ENCODE measurements around the gene KLHL1. TPM values are rescaled to one million over a fixed set of nuclear protein-coding genes. Genes with fewer than 3 reads are reported as not detected.

Gene KLHL1
- total and polyA plus RNA-seq, 4 donors, result not detected

GRCh38 chr13:69856331-69856730 lies 251.9 kb downstream of the KLHL1 start (continued):
- TF ChIP-seq, protein P1, sequence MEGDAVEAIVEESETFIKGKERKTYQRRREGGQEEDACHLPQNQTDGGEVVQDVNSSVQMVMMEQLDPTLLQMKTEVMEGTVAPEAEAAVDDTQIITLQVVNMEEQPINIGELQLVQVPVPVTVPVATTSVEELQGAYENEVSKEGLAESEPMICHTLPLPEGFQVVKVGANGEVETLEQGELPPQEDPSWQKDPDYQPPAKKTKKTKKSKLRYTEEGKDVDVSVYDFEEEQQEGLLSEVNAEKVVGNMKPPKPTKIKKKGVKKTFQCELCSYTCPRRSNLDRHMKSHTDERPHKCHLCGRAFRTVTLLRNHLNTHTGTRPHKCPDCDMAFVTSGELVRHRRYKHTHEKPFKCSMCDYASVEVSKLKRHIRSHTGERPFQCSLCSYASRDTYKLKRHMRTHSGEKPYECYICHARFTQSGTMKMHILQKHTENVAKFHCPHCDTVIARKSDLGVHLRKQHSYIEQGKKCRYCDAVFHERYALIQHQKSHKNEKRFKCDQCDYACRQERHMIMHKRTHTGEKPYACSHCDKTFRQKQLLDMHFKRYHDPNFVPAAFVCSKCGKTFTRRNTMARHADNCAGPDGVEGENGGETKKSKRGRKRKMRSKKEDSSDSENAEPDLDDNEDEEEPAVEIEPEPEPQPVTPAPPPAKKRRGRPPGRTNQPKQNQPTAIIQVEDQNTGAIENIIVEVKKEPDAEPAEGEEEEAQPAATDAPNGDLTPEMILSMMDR (IDR thresholded peaks at IDR 0.05; ENCODE audit: low read depth, low read length, missing input control), result no peak
- TF ChIP-seq JUND (IDR thresholded peaks at IDR 0.05) (no peak), HNF4A (conservative IDR thresholded peaks at IDR 0.05) (no peak)

- no peaks in the 10 kb centered on the region for H3K27me3 ChIP-seq (ENCODE audit: control insufficient read depth in 4 of 4, insufficient read depth in 4 of 4, low read length in 3 of 4)
- no peak overlapping the region for H3K9ac ChIP-seq (ENCODE audit: low read depth in 1 of 2, low read length in 2 of 2)
- H3K9me3 ChIP-seq (ENCODE audit: control insufficient read depth in 4 of 4, low read length in 3 of 4), result no peaks in the 10 kb centered on the region
- no peaks in the 10 kb centered on the region for H3K36me3 ChIP-seq (ENCODE audit: control insufficient read depth in 4 of 4, insufficient read depth in 3 of 4, low read depth in 1 of 4, low read length in 3 of 4)
- no peak overlapping the region for H3K4me3 ChIP-seq (ENCODE audit: low read depth in 1 of 3, low read length in 3 of 3)
- no peak for DNase-seq (ENCODE audit: low spot score)
- no peaks in the 10 kb centered on the region for H3K4me1 ChIP-seq (ENCODE audit: control insufficient read depth in 4 of 4, insufficient read depth in 4 of 4, low read length in 3 of 4)
- no peak overlapping the region for H3K27ac ChIP-seq (ENCODE audit: low read depth in 1 of 2, low read length in 2 of 2)
- 89% methylated on average over 2 of the region's 2 CpGs for WGBS
- TF ChIP-seq ATF3 (IDR thresholded peaks at IDR 0.05) (no peak), TAF1 (conservative IDR thresholded peaks at IDR 0.05) (no peak), HNF4G (IDR thresholded peaks at IDR 0.05) (no peak), HNF4A (conservative IDR thresholded peaks at IDR 0.05) (no peak), MAX (IDR thresholded peaks at IDR 0.05) (no peak), NR2F2 (IDR thresholded peaks at IDR 0.05) (no peak), EGR1 (IDR thresholded peaks at IDR 0.05; ENCODE audit: low read depth in 2 of 2) (no peak), JUND (IDR thresholded peaks at IDR 0.05) (no peak), YY1 (IDR thresholded peaks at IDR 0.05) (no peak), GABPA (IDR thresholded peaks at IDR 0.05 in 1 of 2, conservative IDR thresholded peaks at IDR 0.05 in 1 of 2) (no peak), FOXA2 (IDR thresholded peaks at IDR 0.05) (no peak)
- TF ChIP-seq, protein P2, sequence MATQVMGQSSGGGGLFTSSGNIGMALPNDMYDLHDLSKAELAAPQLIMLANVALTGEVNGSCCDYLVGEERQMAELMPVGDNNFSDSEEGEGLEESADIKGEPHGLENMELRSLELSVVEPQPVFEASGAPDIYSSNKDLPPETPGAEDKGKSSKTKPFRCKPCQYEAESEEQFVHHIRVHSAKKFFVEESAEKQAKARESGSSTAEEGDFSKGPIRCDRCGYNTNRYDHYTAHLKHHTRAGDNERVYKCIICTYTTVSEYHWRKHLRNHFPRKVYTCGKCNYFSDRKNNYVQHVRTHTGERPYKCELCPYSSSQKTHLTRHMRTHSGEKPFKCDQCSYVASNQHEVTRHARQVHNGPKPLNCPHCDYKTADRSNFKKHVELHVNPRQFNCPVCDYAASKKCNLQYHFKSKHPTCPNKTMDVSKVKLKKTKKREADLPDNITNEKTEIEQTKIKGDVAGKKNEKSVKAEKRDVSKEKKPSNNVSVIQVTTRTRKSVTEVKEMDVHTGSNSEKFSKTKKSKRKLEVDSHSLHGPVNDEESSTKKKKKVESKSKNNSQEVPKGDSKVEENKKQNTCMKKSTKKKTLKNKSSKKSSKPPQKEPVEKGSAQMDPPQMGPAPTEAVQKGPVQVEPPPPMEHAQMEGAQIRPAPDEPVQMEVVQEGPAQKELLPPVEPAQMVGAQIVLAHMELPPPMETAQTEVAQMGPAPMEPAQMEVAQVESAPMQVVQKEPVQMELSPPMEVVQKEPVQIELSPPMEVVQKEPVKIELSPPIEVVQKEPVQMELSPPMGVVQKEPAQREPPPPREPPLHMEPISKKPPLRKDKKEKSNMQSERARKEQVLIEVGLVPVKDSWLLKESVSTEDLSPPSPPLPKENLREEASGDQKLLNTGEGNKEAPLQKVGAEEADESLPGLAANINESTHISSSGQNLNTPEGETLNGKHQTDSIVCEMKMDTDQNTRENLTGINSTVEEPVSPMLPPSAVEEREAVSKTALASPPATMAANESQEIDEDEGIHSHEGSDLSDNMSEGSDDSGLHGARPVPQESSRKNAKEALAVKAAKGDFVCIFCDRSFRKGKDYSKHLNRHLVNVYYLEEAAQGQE (IDR thresholded peaks at IDR 0.05), result no peak
- TF ChIP-seq, protein P1 (IDR thresholded peaks at IDR 0.05; ENCODE audit: low read depth, low read length, missing input control), result no peak
Measured at GRCh38 chr13:69828527-69828926, 279.7 kb downstream of the KLHL1 start.

All from liver (tissue), 9 donors.